SK-MEL-5 (cell line): Measurements from ENCODE around the gene ZBP1. TPM values are rescaled to one million over a fixed set of nuclear protein-coding genes. Genes with fewer than 3 reads are reported as not detected.

ENCODE experiments used
- DNase-seq: peaks from one replicate; pipeline ENCODE4 v3.0.0-alpha.2; 2016; ENCODE audit warnings: low read depth, low spot score
- in situ Hi-C: cut with HindIII; loops from 2 replicates; pipeline ENCODE4 v1.10.0; 2016; ENCODE audit warnings: low sequenced_read_pairs, high pct_unique_total_duplicates, low pct_unique_long_range_greater_than_20kb
- total RNA-seq: library from RNA; depleted of rRNA; stranded (reverse); fragments of >200 nt; shearing (Covaris generic); gene quantifications from 2 replicates; pipeline ENCODE4 v1.2.3, GENCODE V29; 2014

ZBP1 gene
- total RNA-seq, 1 experiment from 2014 or later, result not detected

DNA sequence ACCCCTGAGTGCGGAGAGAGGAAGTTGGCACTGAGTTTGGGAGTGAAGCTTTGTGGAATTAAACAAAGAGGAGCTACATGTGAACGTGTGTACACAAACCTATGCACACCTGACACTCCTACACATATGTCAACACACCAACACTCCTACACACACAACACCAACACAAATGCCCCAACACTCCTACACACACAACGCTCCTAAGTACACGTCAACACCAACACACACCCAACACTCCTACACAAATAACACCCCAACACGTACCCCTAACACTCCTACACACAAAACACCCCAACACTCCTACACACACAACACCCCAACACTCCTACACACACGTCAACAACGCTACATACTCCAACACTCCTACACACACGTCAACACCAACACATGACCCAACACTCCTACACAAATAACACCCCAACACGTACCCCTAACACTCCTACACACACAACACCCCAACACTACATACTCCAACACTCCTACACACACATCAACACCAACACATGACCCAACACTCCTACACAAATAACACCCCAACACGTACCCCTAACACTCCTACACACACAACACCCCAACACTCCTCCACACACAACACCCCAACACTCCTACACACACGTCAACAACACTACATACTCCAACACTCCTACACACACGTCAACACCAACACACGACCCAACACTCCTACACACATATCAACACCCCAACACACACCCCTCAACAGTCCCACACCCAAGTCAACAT, 40.1 kb upstream of the ZBP1 start:
- DNase-seq, result no peak
- in situ Hi-C loops, result no loop called here

DNA sequence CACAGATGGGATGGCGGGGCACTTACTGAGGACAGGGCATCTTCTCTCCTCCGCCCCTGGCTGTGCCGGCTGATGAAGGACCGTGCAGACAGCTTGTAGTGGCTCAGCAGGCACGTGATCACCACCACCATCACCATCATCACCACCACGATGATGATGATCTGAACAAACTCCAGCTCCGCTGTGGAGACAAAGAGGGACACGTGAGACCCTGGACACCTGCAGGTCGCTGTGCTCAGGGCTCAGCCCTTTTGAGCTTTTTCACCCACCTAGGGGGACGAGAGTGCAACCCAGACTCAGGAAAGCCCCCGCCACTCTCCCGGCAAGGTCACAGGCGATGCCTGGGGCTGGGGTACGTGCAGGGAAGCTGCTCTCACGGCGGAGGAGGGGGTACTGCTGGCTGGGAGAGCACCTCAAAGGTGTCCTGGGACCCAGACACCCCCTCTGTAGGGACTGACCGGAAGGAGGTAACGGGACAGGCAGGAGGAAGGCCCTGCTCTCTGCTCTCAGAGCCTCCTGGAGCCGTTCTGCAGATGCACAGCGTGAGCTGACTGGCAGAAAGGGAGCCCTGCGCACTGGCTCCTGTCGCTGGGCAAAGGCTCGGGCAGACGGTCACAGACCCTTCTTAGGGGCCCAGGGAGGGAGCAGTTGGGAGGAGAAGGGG, 39.4 kb upstream of the ZBP1 start:
- in situ Hi-C loops, result no loop called here
- DNase-seq, result no peak

DNA sequence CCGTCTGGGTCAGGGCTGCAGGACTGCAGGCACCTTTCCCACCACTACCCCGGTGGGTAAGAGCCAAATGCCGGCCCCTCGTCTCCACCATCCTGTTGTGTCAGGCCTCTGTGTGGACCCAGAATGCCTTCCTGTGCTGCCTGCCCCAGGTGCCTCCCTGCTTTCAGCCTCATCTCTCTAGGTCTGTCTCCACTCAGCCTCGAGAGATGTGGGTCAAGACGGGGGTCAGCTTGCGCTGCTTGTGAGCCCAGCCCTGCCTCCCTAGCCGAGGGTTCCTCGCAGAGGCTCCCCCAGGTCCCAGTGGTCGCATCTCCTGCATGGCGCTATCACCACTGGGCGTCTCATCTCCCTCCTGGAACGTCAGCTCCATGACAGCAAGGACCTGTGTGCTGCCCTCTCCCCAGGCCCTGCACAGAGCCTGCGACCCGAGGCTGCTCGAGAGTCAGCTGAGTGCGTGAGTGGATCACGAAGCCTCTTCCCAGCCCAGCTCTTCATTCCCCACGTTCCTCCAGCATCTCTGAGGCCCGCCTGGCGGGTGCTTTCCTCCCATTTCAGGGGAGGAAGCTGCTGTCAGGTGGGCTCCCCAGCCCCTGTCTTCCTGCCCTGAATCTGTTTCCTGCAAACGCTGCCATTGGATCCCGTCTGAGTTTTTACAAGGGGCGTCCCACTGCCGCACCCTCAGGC, 38.7 kb upstream of the ZBP1 start:
- in situ Hi-C loops, result no loop called here

DNA sequence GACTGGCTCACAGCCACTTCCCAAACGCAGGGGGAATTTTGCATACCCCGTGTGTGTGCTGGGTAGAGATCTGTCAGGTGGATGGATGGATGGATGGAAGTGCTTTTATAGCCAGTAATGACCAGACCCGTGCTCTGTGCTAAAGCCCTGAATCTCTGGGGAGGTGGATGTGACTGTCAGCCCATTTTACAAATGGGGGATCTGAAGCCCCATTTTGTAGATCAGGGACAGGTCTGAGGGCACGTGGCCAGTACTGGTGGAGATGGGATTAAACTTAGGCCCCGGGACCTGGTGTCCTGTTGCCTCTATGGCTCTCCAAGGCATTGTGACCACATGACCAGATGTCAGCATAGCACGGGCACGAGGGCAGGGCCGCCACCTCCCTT, 38.2 kb upstream of the ZBP1 start:
- no peak for DNase-seq
- in situ Hi-C loops, result no loop called here

More for the DNA sequence above, 38.7 kb upstream of the ZBP1 start:
- no peak for DNase-seq

- in situ Hi-C loops, result no loop called here
- no peak for DNase-seq
Observed at GRCh38 chr20:57657535-57658446, 37.6 kb upstream of the ZBP1 start.

GRCh38 chr20:57656821-57657534, 36.8 kb upstream of the ZBP1 start:
- in situ Hi-C loops, result no loop called here
- no peak for DNase-seq

DNA sequence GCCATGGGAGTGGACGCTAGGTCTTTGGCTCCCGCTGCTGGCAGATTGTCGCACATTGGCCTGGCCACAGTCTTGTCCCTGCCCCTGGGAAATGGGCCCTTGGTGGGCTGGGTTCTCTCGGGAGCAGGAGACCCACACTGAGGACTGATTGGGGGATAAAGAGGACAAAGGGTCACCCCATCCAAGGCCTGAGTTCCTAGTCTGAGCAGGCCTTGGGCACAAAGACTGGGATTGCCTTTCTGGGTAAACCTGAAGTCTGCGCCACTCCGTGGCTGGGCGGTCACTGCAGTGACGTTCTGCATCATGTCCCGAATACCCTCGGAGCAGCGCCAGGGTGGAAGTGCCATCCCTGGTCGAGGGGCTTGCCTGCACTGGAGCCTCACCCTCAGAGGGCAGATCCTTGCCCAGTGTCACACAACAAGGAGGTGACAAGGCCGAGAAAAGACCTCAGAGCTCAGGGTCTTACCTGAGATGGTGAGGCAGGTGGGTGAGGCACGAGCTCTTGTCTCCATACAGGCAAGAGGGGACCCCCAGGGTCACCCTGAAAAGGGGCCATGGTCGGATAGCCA, 36.1 kb upstream of the ZBP1 start:
- DNase-seq, result no peak
- in situ Hi-C loops, result no loop called here

- DNase-seq, result no peak
- in situ Hi-C loops, result no loop called here
Observed at GRCh38 chr20:57655809-57656155, 35.6 kb upstream of the ZBP1 start.

GRCh38 chr20:57654998-57655808, 35.0 kb upstream of the ZBP1 start:
- DNase-seq, result no peak
- in situ Hi-C loops, result no loop called here

GRCh38 chr20:57654363-57654997, 34.3 kb upstream of the ZBP1 start:
- in situ Hi-C loops, result no loop called here
- DNase-seq, result peak; percentile 64

DNA sequence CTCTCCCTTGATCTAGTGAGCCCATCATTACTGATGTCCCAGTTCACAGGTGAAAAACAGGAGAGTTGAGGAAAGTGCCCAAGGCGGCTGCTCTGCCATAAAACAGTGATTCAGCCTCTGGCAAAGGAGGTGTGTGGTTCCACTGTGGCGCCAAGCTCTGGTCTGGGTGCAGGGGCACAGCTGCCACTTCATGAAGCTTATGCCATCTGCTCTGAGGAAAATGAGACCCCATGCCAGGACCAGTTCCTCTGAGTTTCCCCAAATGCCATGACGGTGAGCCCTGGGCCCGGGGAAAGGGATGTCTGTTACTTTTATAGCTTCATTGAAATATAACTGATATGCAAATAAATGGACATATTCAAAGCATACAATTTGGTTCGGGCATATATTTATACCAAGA, 33.7 kb upstream of the ZBP1 start:
- in situ Hi-C loops, result no loop called here
- no peak for DNase-seq

DNA sequence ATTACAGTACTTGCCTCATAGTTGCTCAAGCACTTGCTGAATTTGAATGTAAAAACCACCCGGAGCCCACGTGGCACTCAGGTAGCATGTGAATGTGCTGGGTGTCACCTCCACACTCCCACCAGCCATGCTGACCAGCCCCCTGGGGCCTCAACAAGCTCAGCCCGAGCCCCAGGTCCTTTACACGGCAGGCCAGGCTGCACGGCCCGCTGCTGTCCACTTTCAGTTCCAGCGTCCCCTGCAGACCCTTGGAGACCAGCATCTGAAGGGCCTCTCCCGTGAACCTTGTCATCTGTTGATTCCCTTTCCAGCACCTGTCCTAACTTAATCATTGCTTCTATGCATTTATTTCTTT, 33.3 kb upstream of the ZBP1 start:
- no peak for DNase-seq
- in situ Hi-C loops, result no loop called here

DNA sequence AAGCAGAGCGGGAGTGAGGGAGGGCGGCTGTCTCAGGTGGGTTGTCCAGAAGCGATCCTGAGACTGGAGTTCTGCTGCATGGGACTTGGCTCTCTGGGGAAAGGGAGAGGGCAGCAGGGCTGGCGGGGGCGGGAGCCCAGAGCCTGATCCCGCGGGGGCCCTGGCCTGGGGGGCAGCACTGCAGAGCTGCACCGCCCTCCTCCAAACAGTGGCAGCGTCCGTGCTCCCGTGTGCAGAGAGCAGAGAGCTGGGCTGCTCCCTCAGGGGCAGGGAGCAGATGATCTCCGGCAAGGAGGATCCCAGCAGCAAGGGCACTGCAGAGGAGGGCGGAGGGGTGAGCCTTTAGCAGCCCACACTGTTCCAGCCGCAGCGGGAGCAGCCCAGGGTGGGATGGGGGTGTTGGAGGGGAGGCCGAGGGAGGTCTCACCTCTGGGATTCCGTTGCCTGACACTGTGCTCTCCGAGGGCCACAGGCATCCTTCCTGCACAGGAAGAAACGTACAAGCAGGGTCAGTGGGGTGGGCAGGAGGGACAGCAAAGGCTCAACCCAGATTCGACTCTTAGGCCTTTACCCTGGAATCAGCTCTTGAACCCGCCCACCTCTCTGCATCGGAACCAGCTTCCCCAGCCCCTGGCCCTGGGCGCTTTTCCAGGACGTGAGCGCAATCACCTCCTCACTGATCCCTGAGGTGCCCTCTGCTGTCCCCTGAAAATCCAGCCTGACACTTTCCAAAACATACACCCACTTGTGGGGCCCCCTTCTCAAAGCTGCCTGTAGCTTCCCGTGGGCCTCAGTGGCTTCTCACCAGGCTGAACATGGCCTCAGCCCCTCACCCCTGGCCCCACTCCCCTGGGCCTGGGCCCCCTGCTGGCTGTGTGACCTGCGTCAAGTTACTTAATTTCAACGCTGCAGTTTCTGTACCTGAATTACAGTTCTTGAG, 32.6 kb upstream of the ZBP1 start:
- no peak for DNase-seq

GRCh38 chr20:57651881-57652605, 31.8 kb upstream of the ZBP1 start:
- no peak for DNase-seq
- in situ Hi-C loops, result no loop called here

More for the DNA sequence above, 32.6 kb upstream of the ZBP1 start:
- in situ Hi-C loops, result no loop called here
